HG03558 (cell line): ENCODE results near the gene TBPL1.

Experiments
- ATAC-seq: cut with Tn5 transposase; IDR thresholded peaks from one replicate; pipeline ENCODE4 v1.9.1; 2021; ENCODE audit warnings: moderate number of reproducible peaks; ENCODE audit not compliant: unreplicated experiment; ENCODE audit errors: extremely low read depth

The TBPL1 gene

DNA sequence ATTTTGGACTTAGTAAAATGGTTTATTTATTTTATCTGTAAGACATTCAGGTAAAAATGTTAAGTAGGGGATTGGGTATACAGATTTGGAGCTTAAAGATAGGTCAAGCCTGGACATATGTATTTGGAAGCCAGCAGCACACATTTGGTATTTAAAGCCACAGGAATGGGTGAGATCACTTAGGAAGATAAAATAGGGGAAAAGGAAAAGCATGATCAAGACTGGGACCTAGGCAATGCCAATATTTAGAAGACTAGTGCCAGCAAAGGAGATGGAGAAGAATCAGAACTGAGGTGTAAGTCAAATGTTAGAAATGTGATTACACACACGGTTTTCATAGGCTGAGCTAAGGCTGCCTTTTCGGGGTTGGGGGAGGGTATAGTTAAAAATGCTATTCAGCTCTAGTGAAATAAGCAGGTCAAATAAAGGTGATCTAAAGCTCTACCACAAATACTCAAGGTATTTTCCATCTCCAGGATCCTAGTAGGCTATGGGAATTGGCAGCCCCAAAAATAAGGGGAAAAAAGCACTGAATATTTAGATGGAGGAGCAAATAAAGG, 78.8 kb downstream of the TBPL1 start:
- no peak for ATAC-seq

DNA sequence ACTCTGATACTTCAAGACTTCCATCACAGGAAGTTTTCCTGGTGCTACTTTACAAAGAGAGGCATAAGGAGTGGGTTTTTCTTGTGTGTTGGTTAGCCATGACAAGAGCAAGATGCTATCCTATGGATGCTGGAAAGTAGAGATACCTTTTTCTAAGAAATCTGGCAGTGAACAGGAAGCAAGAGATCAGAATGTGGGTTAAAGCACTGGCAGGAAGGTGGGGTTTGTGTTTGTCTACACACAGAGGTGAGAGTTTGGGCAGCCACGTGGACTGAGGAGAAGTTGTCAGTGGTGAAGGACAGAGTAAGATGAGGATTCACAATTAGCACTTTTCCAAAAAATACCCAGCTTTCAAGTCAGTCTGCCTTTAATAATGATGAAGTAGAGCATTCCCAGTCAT, 81.5 kb downstream of the TBPL1 start:
- ATAC-seq = no peak

DNA sequence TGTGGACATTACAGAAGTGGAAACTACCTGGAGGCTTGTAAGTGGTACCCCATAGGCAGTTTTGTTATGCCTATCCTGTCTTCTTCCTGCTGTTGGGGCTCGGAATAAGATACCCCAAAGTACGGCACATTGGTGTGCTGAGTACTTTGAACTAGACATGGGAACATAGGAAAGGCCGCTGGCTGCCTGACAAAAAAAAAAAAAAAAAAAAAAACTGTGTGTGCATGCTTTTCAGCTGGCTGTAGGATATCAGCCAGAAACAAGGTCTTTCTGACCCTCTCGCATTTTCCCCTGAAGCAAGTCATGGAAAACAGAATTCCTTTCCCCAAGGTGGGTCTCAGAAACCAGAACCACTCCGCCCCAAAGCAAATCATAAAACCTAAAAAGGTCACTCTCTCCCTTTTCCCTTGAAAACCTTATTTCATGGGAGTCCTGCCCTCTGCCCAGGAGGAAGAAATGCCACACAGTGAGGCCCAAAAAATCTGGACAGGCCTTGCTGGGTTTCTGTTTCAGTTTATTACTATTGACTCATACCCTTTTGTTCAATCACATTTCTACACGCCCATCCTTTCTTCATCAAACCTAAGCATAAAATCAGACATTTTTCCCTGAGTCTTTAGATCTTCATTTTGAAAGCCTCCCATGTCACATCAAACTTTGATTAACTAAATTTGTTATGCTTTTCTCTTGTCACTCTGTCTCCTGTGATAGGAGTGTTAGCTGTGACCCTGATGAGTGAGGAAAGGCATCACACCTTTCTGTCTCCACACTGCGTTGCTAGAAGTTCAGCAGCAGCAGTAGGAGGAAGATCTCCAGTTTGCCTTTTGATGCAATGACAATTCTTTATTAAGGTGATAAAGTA, 82.2 kb downstream of the TBPL1 start:
- ATAC-seq = no peak

GRCh38 chr6:134035823-134036296, 82.8 kb downstream of the TBPL1 start:
- ATAC-seq = no peak

DNA sequence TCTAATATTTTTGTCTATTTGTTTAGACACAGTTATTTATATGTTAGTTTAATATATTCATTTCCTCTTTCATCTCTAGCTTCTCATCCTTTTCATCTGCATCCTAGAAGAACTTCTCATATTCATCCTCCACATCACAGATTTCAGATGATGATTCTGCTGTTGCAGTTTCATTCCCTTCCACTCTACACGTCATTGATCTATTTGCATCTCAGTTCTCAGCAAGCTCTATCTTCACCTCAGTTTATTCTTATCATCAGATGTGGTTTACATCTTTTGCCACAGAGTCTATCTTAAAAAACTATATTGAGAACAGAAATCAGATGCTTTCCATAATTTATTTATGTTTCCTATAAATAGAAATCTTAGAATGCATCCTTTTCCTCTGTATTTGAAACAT, 86.1 kb downstream of the TBPL1 start:
- ATAC-seq = no peak
